ENCODE data around the gene TNF.

Gene TNF

GRCh38 chr6:31573239-31574105 lies 1.9 kb upstream of the TNF start:
- TF ChIP-seq CTCF (IDR thresholded peaks at IDR 0.05; ENCODE audit: low read depth, low read length, missing control alignments), result no peak
- DNase-seq (ENCODE audit: low read depth), result no peak
- H3K4me3 ChIP-seq (ENCODE audit: low read depth, low read length), result no peak overlapping the region
- in situ Hi-C loops (cut with HindIII; ENCODE audit: low sequenced_read_pairs), result no loop called here

GRCh38 chr6:31574106-31575061 lies 981 bp upstream of the TNF start:
- no peak for TF ChIP-seq CTCF (IDR thresholded peaks at IDR 0.05; ENCODE audit: low read depth, low read length, missing control alignments)
- no peak overlapping the region for H3K4me3 ChIP-seq (ENCODE audit: low read depth, low read length)
- in situ Hi-C loops (cut with HindIII; ENCODE audit: low sequenced_read_pairs), result no loop called here
- no peak for DNase-seq (ENCODE audit: low read depth)

DNA sequence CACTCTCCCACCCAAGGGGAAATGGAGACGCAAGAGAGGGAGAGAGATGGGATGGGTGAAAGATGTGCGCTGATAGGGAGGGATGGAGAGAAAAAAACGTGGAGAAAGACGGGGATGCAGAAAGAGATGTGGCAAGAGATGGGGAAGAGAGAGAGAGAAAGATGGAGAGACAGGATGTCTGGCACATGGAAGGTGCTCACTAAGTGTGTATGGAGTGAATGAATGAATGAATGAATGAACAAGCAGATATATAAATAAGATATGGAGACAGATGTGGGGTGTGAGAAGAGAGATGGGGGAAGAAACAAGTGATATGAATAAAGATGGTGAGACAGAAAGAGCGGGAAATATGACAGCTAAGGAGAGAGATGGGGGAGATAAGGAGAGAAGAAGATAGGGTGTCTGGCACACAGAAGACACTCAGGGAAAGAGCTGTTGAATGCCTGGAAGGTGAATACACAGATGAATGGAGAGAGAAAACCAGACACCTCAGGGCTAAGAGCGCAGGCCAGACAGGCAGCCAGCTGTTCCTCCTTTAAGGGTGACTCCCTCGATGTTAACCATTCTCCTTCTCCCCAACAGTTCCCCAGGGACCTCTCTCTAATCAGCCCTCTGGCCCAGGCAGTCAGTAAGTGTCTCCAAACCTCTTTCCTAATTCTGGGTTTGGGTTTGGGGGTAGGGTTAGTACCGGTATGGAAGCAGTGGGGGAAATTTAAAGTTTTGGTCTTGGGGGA lies 754 bp downstream of the TNF start:
- H3K4me3 ChIP-seq (ENCODE audit: low read depth, low read length), result no peak overlapping the region
- in situ Hi-C loops (cut with HindIII; ENCODE audit: low sequenced_read_pairs), result no loop called here
- no peak for DNase-seq (ENCODE audit: low read depth)
- TF ChIP-seq CTCF (IDR thresholded peaks at IDR 0.05; ENCODE audit: low read depth, low read length, missing control alignments), result no peak

DNA sequence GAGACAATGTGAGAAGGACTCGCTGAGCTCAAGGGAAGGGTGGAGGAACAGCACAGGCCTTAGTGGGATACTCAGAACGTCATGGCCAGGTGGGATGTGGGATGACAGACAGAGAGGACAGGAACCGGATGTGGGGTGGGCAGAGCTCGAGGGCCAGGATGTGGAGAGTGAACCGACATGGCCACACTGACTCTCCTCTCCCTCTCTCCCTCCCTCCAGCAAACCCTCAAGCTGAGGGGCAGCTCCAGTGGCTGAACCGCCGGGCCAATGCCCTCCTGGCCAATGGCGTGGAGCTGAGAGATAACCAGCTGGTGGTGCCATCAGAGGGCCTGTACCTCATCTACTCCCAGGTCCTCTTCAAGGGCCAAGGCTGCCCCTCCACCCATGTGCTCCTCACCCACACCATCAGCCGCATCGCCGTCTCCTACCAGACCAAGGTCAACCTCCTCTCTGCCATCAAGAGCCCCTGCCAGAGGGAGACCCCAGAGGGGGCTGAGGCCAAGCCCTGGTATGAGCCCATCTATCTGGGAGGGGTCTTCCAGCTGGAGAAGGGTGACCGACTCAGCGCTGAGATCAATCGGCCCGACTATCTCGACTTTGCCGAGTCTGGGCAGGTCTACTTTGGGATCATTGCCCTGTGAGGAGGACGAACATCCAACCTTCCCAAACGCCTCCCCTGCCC lies 1.7 kb downstream of the TNF start:
- in situ Hi-C loops (cut with HindIII; ENCODE audit: low sequenced_read_pairs), result no loop called here
- no peak overlapping the region for H3K4me3 ChIP-seq (ENCODE audit: low read depth, low read length)
- TF ChIP-seq CTCF (IDR thresholded peaks at IDR 0.05; ENCODE audit: low read depth, low read length, missing control alignments), result no peak
- no peak for DNase-seq (ENCODE audit: low read depth)

GRCh38 chr6:31577579-31577966 lies 2.2 kb downstream of the TNF start:
- TF ChIP-seq CTCF (IDR thresholded peaks at IDR 0.05; ENCODE audit: low read depth, low read length, missing control alignments), result no peak
- no peak for DNase-seq (ENCODE audit: low read depth)
- in situ Hi-C loops (cut with HindIII; ENCODE audit: low sequenced_read_pairs), result no loop called here
- H3K4me3 ChIP-seq (ENCODE audit: low read depth, low read length), result no peak overlapping the region

Data from astrocyte of the cerebellum (primary cell).